NCI-H1092 (cell line): Measurements from ENCODE around the gene CYS1.

ENCODE experiments used
- DNase-seq: peaks from one replicate; lab custom pipeline; 2025; lab: John Stamatoyannopoulos, UW

CYS1 gene

GRCh38 chr2:10071595-10071994 is 8.6 kb downstream of the CYS1 start:
- DNase-seq, result no peak

- DNase-seq, result no peak
Measured at GRCh38 chr2:10071176-10071575, 9.0 kb downstream of the CYS1 start.

GRCh38 chr2:10067881-10068280 is 12.3 kb downstream of the CYS1 start:
- DNase-seq, result no peak

GRCh38 chr2:10067330-10067729 is 12.9 kb downstream of the CYS1 start:
- no peak for DNase-seq

- no peak for DNase-seq
Measured at GRCh38 chr2:10065773-10066055, 14.5 kb downstream of the CYS1 start.

GRCh38 chr2:10064932-10065772 is 15.1 kb downstream of the CYS1 start:
- DNase-seq, result no peak

- no peak for DNase-seq
Measured at GRCh38 chr2:10063566-10063965, 16.6 kb downstream of the CYS1 start.

- no peak for DNase-seq
Measured at GRCh38 chr2:10062931-10063365, 17.3 kb downstream of the CYS1 start.

GRCh38 chr2:10061221-10061925 is 18.8 kb downstream of the CYS1 start:
- DNase-seq, result no peak

- DNase-seq, result no peak
Measured at GRCh38 chr2:10059552-10060335, 20.5 kb downstream of the CYS1 start.

- DNase-seq, result no peak
Measured at GRCh38 chr2:10059016-10059351, 21.2 kb downstream of the CYS1 start.

GRCh38 chr2:10058251-10059015 is 21.8 kb downstream of the CYS1 start:
- no peak for DNase-seq

- DNase-seq, result no peak
Measured at GRCh38 chr2:10057231-10058107, 22.7 kb downstream of the CYS1 start.

- no peak for DNase-seq
Measured at GRCh38 chr2:10056439-10056838, 23.8 kb downstream of the CYS1 start.

- no peak for DNase-seq
Measured at GRCh38 chr2:10054976-10055375, 25.2 kb downstream of the CYS1 start.

- no peak for DNase-seq
Measured at GRCh38 chr2:10054424-10054823, 25.8 kb downstream of the CYS1 start.

- no peak for DNase-seq
Measured at GRCh38 chr2:10053351-10053750, 26.9 kb downstream of the CYS1 start.

GRCh38 chr2:10052216-10052615 is 28.0 kb downstream of the CYS1 start:
- no peak for DNase-seq

- DNase-seq, result no peak
Measured at GRCh38 chr2:10048501-10049171, 31.6 kb downstream of the CYS1 start.

GRCh38 chr2:10047616-10048500 is 32.4 kb downstream of the CYS1 start:
- no peak for DNase-seq
